ENCODE measurements around the gene ZNF385D. TPM values are rescaled to one million over a fixed set of nuclear protein-coding genes. Genes with fewer than 3 reads are reported as not detected.
"Not testable (repeated sequence)": the region's sequence is repeated elsewhere in the genome, so short reads cannot be mapped to it uniquely, and the experiment has no call there.

ZNF385D gene
- total RNA-seq, 1 donor from 2014 or later, result not detected

DNA sequence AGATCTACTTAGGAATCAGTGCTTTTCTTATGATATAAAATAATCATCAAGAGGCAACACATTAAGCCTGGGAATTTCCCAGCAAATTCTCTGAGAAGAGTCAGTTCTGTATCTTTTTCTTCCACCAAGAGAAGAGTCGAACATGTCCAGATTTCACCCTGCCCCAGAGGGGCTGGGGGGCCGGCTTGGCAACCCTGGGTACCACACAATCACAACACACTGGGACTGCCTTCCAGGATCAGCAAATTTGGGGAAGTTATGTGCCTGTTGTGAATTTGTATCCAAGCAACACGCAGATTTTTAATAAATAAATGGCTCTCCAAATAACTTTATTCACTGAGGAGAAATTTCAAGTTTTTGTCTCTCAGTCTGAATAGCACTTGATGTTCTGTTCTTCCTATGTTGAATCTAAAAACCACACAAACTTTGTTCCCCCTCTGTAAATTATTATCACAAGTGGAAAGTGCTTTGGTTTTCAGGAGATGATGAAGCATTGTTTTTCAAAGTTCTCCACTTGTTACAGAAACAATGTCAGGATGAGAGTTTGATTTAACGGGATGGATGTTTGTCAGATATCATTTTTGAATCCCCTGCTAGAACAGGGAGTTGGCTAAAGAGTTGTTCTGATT is 357.2 kb downstream of the ZNF385D start:
- H3K27me3 ChIP-seq (ENCODE audit: control insufficient read depth, insufficient read depth, low read length), result no peaks in the 10 kb centered on the region
- TF ChIP-seq CTCF (IDR thresholded peaks at IDR 0.05; ENCODE audit: insufficient read depth, low read length, poor library complexity, severe bottlenecking), result no peak
- H3K36me3 ChIP-seq (ENCODE audit: control insufficient read depth, insufficient read depth, low read length), result no peaks in the 10 kb centered on the region
- no peak for DNase-seq (ENCODE audit: low read depth)
- no peak overlapping the region for H3K4me3 ChIP-seq (ENCODE audit: low read depth, low read length)

DNA sequence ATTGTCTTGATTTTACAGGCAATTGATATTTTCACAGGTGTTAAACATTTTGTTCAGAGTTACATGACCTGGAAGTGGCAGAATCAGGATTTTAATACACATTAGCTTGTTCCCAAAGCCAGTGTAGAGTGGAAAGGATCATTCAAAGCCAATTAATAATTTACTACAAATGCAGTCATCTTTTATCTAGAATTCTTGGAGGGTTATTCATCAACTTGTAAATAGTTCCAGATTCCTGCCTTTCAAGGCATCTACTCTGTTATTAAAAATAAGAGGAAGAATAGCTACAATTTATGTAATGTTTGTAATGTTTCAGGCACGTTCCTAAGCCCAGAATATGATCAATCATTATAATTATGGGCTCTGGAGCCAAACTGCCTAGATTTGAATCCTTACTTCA is 358.5 kb downstream of the ZNF385D start:
- no peaks in the 10 kb centered on the region for H3K27me3 ChIP-seq (ENCODE audit: control insufficient read depth, insufficient read depth, low read length)
- peak; percentile 44 for DNase-seq (ENCODE audit: low read depth)
- TF ChIP-seq CTCF (IDR thresholded peaks at IDR 0.05; ENCODE audit: insufficient read depth, low read length, poor library complexity, severe bottlenecking), result no peak
- H3K4me3 ChIP-seq (ENCODE audit: low read depth, low read length), result no peak overlapping the region
- no peaks in the 10 kb centered on the region for H3K36me3 ChIP-seq (ENCODE audit: control insufficient read depth, insufficient read depth, low read length)

- no peak for TF ChIP-seq CTCF (IDR thresholded peaks at IDR 0.05; ENCODE audit: insufficient read depth, low read length, poor library complexity, severe bottlenecking)
- Histone ChIP-seq H3K36me3 (ENCODE audit: control insufficient read depth, insufficient read depth, low read length) (no peaks in the 10 kb centered on the region), H3K27me3 (ENCODE audit: control insufficient read depth, insufficient read depth, low read length) (no peaks in the 10 kb centered on the region), H3K4me3 (ENCODE audit: low read depth, low read length) (no peak overlapping the region)
- DNase-seq (ENCODE audit: low read depth), result no peak
These were observed 360.2 kb downstream of the ZNF385D start for GRCh38 chr3:21390856-21391255.

- DNase-seq (ENCODE audit: low read depth), result peak; percentile 45
- Histone ChIP-seq H3K27me3 (ENCODE audit: control insufficient read depth, insufficient read depth, low read length) (no peaks in the 10 kb centered on the region), H3K4me3 (ENCODE audit: low read depth, low read length) (no peak overlapping the region), H3K36me3 (ENCODE audit: control insufficient read depth, insufficient read depth, low read length) (no peaks in the 10 kb centered on the region)
- no peak for TF ChIP-seq CTCF (IDR thresholded peaks at IDR 0.05; ENCODE audit: insufficient read depth, low read length, poor library complexity, severe bottlenecking)
These were observed 360.9 kb downstream of the ZNF385D start for GRCh38 chr3:21390136-21390535.

DNA sequence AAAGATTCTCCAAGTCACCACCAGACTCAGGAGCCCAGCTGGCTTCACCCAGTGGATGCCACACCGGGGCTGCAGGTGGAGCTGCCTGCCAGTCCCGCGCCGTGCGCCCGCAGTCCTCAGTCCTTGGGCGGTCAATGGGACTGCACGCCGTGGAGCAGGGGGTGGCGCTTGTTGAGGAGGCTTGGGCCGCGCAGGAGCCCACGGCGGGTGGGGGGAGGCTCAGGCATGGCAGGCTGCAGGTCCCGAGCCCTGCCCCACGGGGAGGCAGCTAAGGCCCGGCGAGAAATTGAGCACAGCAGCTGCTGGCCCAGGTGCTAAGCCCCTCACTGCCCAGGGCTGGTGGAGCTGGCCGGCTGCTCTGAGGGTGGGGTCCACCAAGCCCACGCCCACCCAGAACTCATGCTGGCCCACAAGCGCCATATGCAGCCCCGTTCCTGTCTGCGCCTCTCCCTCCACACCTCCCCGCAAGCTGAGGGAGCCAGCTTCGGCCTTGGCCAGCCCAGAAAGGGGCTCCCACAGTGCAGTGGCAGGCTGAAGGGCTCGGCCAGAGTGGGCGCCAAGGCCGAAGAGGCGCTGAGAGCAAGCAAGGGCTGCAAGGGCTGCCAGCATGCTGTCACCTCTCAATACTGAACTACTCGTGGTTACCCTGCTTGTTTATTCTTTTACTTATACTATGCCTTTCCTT is 363.7 kb downstream of the ZNF385D start:
- not testable (repeated sequence) for H3K27me3 ChIP-seq (ENCODE audit: control insufficient read depth, insufficient read depth, low read length); H3K4me3 ChIP-seq (ENCODE audit: low read depth, low read length); H3K36me3 ChIP-seq (ENCODE audit: control insufficient read depth, insufficient read depth, low read length); DNase-seq (ENCODE audit: low read depth)

DNA sequence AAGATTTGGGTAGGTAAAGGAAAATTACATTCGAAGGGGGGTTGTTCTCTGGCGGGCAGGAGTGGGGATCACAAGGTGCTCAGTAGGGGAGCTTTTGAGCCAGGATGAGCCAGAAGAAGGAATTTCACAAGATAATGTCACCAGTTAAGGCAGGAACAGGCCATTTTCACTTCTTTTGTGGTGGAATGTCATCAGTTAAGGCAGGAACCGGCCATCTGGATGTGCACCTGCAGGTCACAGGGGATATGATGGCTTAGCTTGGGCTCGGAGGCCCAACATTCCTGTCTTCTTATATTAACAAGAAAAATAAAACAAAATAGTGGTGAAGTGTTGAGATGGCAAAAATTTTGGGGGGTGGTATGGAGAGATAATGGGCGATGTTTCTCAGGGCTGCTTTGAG is 373.0 kb downstream of the ZNF385D start:
- H3K27me3 ChIP-seq (ENCODE audit: control insufficient read depth, insufficient read depth, low read length); DNase-seq (ENCODE audit: low read depth); H3K4me3 ChIP-seq (ENCODE audit: low read depth, low read length); H3K36me3 ChIP-seq (ENCODE audit: control insufficient read depth, insufficient read depth, low read length): not testable (repeated sequence)

Data from kidney epithelial cell (primary cell).